GM12865 (cell line): ENCODE measurements around the gene DCDC2.
"Not testable (repeated sequence)": the region's sequence is repeated elsewhere in the genome, so short reads cannot be mapped to it uniquely, and the experiment has no call there.

Experiments
- DNase-seq: peaks from one replicate; pipeline ENCODE4 v3.0.0; 2010; ENCODE audit warnings: low read depth
- H3K4me3 ChIP-seq: 2 replicates; pipeline ENCODE4 v1.5.1; 2011; ENCODE audit warnings: mild to moderate bottlenecking, low read depth, low read length, control low read depth
- TF ChIP-seq, protein P1 (sequence below): IDR thresholded peaks from 2 replicates; pipeline ENCODE4 v1.5.1; 2011; ENCODE audit warnings: low read length, control low read depth, low read depth, inconsistent platforms; ENCODE audit not compliant: insufficient read depth; ENCODE audit errors: missing control alignments

The DCDC2 gene

DNA sequence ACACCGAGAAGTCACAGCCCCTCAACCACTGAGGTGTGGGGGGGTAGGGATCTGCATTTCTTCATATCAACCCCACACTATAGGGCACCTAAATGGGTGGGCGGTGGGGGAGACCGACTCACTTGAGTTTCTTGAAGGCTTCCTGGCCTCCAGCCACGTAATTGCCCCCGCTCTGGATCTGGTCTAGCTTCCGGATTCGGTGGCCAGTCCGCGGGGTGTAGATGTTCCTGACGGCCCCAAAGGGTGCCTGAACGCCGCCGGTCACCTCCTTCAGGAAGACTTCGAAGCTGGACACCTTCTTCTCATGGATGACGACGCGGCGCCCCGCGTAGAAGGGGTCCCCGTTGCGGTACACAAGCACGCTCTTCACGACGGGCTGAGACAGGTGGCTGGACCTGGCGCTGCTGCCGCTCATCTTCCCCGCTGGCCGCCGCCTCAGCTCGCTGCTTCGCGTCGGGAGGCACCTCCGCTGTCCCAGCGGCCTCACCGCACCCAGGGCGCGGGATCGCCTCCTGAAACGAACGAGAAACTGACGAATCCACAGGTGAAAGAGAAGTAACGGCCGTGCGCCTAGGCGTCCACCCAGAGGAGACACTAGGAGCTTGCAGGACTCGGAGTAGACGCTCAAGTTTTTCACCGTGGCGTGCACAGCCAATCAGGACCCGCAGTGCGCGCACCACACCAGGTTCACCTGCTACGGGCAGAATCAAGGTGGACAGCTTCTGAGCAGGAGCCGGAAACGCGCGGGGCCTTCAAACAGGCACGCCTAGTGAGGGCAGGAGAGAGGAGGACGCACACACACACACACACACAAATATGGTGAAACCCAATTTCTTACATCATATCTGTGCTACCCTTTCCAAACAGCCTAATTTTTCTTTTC, at the start of gene DCDC2:
Gene DCDC2, minus strand, starts transcription at position 724 of the 883 bp plus-strand sequence. Its CDS starts 309 bp downstream, at position 415.
- peak; percentile 17 for DNase-seq
- no peak within 1 kb of the TSS for H3K4me3 ChIP-seq
- TF ChIP-seq, protein P1, sequence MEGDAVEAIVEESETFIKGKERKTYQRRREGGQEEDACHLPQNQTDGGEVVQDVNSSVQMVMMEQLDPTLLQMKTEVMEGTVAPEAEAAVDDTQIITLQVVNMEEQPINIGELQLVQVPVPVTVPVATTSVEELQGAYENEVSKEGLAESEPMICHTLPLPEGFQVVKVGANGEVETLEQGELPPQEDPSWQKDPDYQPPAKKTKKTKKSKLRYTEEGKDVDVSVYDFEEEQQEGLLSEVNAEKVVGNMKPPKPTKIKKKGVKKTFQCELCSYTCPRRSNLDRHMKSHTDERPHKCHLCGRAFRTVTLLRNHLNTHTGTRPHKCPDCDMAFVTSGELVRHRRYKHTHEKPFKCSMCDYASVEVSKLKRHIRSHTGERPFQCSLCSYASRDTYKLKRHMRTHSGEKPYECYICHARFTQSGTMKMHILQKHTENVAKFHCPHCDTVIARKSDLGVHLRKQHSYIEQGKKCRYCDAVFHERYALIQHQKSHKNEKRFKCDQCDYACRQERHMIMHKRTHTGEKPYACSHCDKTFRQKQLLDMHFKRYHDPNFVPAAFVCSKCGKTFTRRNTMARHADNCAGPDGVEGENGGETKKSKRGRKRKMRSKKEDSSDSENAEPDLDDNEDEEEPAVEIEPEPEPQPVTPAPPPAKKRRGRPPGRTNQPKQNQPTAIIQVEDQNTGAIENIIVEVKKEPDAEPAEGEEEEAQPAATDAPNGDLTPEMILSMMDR = no peak

DNA sequence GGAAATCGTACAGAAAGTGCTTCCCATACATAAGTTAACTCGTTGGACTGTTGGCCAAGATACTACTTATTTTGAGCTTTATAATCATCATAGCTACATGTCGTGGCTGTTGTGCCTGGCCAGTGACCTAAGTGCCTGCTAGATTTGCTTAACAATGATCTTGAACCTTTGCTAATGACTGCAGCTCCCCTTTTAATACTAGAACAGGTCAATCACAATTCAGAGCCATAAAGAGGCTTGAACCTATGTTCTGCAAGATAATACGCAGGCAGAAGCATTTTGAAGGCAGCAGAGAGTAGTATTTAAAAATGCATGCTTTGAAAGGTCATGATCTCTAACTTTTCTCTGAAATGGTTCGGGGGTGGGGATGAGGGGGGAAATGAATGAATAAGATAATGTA, 47.4 kb upstream of the DCDC2 start:
- no peak overlapping the region for H3K4me3 ChIP-seq
- TF ChIP-seq, protein P1 = no peak
- no peak for DNase-seq

DNA sequence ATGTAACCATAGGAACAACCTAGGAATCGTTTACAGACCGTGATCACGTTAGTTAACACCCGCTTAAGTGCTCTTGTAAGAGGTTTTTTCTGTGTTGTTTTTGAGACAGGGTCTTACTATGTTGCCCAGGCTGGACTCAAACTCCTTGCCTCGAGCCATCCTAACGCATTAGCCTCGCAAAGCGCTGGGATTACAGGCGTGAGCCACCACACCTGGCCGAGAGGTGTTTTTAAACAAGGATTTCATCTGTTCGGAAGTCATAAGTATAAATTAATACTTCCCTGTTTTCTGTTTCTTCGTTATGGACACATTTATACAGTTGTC, 45.6 kb upstream of the DCDC2 start:
- TF ChIP-seq, protein P1 = no peak
- DNase-seq = no peak
- peak overlapping the region; percentile 77 for H3K4me3 ChIP-seq

DNA sequence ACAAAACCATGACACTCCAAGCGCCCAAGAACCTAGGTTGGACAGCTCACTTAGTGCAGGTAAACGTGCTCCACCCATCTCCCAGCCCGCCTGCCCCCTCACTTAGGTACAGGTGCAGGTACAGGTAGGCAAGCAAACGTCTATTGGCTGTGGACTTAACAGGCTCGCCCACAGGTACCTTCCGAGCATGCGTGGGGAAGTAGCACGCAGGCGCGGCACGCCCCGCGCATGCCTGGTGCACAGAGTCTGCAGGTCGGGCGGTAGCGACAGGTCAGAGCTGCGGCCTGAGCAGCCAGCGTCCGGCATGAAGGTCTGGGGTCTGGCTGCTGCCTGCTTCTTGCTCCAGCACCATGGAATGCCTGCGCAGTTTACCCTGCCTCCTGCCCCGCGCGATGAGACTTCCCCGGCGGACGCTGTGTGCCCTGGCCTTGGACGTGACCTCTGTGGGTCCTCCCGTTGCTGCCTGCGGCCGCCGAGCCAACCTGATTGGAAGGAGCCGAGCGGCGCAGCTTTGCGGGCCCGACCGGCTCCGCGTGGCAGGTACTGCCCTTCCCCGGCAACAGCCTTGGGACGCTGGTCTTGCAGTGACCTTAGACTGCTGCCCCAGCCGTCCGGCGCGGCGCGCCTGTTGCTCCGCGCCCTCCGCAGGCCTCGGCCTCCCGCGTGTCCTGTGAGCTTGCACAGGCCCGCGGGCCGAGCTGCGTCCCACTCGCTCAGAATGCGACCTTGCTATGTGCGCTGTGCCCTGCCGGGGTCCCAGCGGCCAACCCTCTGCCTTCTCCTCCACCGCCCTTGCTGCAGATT, 45.0 kb upstream of the DCDC2 start, which contains the start of gene MRS2:
Gene MRS2, plus strand, starts transcription at position 240 of the 804 bp plus-strand sequence. Its CDS starts 111 bp downstream, at position 351.
- TF ChIP-seq, protein P1 = no peak
- peak; percentile 92 for DNase-seq
- H3K4me3 ChIP-seq = peak within 1 kb of the TSS; percentile 77

DNA sequence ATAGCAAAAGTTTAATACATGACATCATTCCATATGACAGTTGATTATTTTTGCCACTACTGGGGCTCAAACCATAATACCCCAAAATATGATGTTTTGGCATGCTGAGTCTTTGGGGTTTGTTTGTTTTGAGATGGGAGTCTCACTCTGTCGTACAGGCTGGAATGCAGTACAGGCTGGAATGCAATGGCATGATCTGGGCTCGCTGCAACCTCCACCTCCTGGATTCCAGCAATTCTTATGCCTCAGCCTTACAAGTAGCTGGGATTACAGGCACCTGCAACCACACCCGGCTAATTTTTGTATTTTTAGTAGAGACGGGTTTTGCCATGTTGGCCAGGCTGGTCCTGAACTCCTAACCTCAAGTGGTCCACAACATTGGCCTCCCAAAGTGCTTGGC, 43.6 kb upstream of the DCDC2 start:
- TF ChIP-seq, protein P1 = no peak
- no peak for DNase-seq
- no peak overlapping the region for H3K4me3 ChIP-seq

DNA sequence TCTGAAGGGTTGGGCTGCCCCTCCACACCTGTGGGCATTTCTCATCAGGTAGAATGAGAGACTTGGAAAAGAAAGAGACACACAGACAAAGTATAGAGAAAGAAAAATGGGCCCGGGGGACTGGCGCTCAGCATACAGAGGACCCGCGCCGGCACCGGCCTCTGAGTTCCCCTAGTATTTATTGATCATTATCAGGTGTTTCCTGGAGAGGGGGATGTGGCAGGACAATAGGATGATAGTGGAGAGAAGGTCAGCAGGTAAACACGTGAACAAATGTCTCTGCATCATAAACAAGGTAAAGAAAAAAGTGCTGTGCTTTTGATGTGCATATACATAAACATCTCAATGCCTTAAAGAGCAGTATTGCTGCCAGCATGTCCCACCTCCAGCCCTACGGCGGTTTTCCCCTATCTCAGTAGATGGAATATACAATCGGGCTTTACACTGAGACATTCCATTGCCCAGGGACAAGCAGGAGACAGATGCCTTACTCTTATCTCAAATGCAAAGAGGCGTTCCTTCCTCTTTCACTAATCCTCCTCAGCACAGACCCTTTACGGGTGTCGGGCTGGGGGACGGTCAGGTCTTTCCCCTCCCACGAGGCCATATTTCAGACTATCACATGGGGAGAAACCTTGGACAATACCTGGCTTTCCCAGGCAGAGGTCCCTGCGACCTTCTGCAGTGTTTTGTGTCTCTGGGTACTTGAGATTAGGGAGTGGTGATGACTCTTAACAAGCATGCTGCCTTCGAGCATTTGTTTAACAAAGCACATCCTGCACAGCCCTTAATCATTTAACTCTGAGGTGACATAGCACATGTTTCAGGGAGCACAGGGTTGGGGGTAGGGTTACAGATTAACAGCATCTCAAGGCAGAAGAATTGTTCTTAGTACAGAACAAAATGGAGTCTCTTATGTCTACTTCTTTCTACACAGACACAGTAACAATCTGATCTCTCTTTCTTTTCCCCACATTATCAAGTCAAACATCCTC, 42.5 kb upstream of the DCDC2 start:
- not testable (repeated sequence) for DNase-seq, H3K4me3 ChIP-seq
